ENCODE results near the gene NUDT8.
"Not testable (repeated sequence)": the region's sequence is repeated elsewhere in the genome, so short reads cannot be mapped to it uniquely, and the experiment has no call there.

The NUDT8 gene

GRCh38 chr11:67641338-67642172 lies 11.8 kb upstream of the NUDT8 start:
- DNase-seq (ENCODE audit: low spot score): no peak

- no peak for DNase-seq (ENCODE audit: low spot score)
Measured at GRCh38 chr11:67640758-67641337, 11.1 kb upstream of the NUDT8 start.

- peak; percentile 46 for DNase-seq (ENCODE audit: low spot score)
Measured at GRCh38 chr11:67640021-67640757, 10.5 kb upstream of the NUDT8 start.

GRCh38 chr11:67639438-67639859 lies 9.7 kb upstream of the NUDT8 start, which contains the start of gene TBX10:
TBX10 (minus strand) TSS chr11:67639763; CDS start chr11:67639472, 291 bp downstream.
- DNase-seq (ENCODE audit: low spot score): no peak

- no peak for DNase-seq (ENCODE audit: low spot score)
Measured at GRCh38 chr11:67638535-67639437, 9.0 kb upstream of the NUDT8 start.

DNA sequence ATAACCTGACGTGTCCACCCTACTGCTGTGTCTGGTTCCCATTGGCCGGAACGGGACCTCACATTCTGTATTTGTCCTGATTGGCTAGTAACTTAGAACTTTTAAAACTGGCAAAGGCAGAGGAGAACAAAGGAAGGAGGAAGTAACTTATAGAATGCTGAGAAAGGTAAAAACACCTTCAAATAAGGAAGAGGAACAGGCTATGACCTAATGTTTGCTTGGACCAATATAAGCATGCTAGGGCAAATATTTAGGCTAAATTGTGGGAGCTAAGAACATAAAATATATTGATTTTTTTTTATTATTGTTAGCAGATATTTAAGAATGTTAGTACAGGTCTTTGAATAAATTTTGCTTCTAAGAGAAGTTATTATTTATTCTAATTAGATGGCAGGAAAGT lies 7.7 kb upstream of the NUDT8 start:
- not testable (repeated sequence) for DNase-seq (ENCODE audit: low spot score)

DNA sequence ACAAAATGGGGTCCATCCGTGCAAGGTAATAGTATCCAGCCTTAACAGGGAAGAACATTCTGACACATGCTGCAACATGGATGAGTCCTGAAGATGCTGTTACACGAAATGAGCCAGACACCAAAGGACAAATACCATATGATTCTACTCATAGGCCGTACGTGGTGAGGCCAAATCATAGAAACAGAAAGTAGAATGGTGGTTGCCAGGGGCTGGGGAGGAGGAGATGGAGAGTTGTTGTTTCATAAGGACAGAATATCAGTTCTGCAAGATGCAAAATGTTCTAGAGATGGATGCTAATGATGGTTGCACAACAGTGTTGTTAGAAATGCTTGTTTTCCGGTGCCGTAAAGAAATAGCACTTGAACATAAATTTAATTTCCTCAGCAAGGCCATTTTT lies 7.2 kb upstream of the NUDT8 start:
- DNase-seq (ENCODE audit: low spot score): no peak

- DNase-seq (ENCODE audit: low spot score): no peak
Measured at GRCh38 chr11:67635231-67635521, 5.4 kb upstream of the NUDT8 start.

- DNase-seq (ENCODE audit: low spot score): no peak
Measured at GRCh38 chr11:67634366-67635230, 4.9 kb upstream of the NUDT8 start.

GRCh38 chr11:67633758-67634365 lies 4.1 kb upstream of the NUDT8 start:
- no peak for DNase-seq (ENCODE audit: low spot score)

DNA sequence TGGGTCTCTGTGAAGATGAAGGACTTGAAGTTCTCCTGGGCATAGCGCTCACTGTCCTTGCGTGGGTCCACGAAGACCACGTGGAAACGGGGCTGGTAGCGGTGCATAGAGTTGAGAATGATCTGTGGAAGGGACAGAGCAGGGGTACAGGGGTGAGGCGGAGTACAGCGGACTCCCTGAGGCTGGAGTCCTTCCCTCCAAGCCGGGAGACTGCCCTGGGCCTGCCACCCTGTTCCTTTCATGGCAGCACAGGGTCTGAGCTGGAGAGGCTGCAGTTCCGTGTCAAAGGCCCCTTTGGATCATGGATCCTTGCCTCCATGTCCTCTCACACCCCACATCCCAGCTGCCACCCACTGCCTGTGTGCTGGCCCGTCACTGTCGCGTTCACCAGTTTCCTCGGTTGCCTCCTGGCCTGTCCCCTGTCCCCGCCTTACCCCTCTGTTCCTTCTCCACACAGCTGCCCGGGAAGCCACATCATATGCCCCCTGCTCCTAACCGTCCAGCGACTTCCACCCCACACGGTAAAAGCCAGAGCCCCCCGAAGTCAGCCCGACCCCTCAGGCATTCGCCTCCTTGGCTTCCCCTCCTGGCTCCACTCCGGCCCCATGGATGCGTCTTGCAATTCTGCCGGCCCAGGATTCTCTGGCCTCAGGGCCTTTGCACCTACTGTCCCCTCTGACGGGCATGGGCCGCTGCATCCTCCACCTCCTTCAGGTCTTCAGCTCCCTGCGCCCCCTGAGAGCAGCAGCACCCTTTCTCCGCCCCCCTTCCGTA lies 3.4 kb upstream of the NUDT8 start:
- DNase-seq (ENCODE audit: low spot score): no peak

DNA sequence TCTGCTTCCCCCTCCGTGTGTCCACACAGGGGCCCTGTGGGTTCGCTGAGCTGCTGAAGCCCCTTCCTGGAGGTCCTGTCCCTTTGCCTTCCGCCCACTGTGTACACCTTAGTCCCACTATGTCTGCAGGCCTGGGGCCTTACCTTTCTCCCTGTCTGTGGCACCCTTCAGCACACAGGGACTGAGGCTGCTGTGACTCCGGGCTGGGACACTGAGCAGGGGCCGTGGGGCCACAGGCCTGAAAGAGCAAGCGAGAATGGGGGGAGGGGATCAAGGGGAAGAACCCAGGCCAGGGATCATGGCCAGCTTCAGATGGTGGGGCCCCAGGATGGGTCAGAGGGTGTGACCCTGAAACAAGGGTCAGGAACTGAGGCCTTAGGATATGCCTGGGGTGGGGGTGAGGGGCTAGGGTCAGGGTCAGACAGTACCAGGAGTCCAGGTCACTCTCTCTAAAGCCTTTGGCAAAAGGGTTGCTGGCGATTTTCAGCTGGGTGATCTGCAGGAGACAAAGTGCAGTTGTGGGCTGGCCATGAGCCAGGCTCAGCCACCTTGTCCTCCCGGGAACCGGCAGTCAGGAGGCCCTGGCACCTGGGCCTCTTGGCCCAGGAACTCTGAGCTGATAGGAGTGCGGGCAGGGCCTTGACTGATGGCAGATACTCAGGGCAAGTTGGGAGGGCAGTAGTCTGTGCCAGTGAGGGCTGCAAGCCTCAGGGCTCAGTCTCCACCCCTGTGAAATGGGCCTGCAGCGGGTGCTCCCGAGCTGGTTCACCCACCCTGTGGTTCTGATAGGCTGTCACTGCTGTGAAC lies 2.6 kb upstream of the NUDT8 start:
- no peak for DNase-seq (ENCODE audit: low spot score)

- no peak for DNase-seq (ENCODE audit: low spot score)
Measured at GRCh38 chr11:67631853-67632174, 2.1 kb upstream of the NUDT8 start.

GRCh38 chr11:67631411-67631810 lies 1.7 kb upstream of the NUDT8 start:
- DNase-seq (ENCODE audit: low spot score): no peak

GRCh38 chr11:67630943-67631331 lies 1.2 kb upstream of the NUDT8 start:
- no peak for DNase-seq (ENCODE audit: low spot score)

DNA sequence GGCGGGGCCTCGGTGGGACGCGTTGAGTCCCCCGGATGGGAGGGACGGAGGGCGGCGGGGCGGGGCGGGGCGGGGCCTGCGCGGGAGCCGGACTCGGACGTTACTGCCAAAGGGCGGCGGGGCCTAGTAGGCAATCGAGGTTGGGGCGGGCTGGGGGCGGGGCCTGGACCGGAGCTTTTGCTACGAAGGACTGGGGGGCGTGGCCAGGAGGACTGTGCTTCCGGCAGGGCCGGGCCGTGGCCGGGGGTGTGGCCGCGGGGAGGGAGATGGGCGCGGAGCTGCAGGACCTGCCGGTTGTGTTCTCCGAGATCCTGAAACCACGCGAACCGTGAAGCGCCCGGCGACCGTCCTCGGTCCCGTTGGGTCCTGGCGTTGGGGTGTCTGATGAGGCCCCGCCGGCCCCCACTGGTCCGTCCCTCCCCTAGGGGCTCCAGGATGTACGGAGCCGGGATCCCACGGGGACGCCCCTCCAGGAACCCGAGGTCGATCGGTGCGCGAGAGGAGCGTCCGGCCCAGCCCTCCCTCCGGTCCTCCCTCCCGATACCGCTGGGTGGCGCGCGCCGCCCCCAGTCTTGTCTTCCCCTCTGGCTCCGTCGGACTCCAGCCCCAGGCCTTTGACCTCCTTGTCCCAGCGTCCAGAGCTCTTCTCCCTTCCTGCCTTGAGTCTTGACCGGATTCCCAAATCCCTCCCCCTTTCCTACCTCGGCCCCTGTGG lies 648 bp upstream of the NUDT8 start:
- peak; percentile 99 for DNase-seq (ENCODE audit: low spot score)

DNA sequence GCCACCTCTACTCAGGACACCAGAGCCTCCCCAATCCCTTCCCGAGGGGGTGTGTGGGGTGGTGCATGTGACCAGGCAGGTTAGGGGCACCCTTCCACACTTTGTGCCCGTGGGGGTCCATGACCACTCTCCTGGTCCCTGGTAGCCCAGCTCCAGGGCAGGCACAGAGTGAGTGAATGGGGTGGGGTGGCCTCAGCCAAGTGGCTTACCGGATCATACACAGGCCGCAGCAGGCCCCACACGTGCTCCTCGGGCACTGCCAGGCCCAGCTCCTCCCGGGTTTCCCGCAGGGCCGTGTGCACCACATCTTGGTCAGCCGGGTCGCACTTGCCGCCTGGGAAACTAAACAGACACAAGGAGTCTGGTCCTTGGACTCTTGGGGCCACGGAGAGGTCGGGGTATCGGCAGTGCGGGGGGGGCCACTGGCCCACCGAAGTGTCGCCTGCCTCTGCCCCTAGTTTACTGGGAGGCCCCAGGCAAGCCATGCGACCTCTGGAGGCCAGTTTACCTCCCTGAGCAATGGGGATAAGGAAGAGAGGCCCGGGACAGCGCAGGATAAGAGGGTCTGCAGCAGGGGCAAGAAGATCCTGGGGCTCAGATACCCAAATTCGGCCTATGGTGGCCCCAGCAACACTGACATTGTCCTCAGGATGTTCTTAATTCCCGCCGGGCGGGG lies 889 bp downstream of the NUDT8 start:
- DNase-seq (ENCODE audit: low spot score): no peak

Data from LoVo (cell line).